Measurements from ENCODE around the gene IRF4.

The IRF4 gene

GRCh38 chr6:382883-383810 is 8.4 kb upstream of the IRF4 start:
- no peak for DNase-seq

- DNase-seq, result no peak
These were observed 7.7 kb upstream of the IRF4 start for GRCh38 chr6:383856-384255.

GRCh38 chr6:384898-385297 is 6.7 kb upstream of the IRF4 start:
- no peak for DNase-seq

DNA sequence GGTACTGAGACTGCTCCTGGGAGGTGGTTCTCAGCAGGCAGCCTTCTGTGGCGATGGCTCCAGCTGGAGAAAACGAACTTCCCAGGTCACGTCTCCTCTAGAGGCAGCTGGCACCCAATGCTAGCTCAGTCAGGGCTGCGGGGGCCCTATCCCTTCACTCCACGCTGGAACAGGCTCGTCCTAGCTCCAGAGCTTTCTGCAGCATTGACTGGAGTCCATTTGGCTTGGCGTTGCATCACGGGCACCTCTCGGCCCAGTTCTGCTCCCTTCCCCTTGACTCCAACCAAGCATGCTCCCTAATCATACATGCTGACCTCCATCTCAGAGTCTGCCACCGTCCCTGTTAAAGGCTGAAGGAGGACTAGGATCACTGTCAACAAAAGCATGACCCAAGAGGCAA is 5.9 kb upstream of the IRF4 start:
- DNase-seq, result no peak

DNA sequence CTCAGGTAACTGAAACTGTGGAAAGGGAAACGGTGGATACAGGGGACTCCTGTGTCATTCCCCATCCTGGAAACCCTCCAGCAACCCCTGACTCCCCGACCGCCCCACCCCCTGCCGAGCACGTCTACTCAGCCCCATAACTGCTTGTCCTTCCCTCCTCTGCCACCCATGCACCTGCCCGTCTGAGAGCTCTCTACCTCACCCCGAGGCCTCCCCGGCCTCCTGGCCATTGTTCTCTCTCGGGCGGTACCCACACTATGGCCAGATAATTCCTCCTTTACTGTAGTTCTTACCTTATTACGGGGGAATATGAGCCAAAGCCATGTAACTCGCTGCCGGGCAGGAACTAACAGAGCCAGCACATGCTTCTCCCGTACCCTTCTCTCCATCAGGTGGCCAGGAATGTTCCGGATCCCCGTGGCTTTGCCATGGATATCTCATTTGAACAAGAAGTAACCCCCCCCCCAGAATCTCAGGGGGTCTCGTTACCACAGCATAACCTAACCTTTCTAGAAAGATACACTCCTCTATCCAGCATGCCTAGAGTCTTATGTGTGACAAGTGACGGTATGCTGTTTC is 4.8 kb upstream of the IRF4 start:
- DNase-seq, result no peak

- no peak for DNase-seq
These were observed 4.2 kb upstream of the IRF4 start for GRCh38 chr6:387293-387741.

DNA sequence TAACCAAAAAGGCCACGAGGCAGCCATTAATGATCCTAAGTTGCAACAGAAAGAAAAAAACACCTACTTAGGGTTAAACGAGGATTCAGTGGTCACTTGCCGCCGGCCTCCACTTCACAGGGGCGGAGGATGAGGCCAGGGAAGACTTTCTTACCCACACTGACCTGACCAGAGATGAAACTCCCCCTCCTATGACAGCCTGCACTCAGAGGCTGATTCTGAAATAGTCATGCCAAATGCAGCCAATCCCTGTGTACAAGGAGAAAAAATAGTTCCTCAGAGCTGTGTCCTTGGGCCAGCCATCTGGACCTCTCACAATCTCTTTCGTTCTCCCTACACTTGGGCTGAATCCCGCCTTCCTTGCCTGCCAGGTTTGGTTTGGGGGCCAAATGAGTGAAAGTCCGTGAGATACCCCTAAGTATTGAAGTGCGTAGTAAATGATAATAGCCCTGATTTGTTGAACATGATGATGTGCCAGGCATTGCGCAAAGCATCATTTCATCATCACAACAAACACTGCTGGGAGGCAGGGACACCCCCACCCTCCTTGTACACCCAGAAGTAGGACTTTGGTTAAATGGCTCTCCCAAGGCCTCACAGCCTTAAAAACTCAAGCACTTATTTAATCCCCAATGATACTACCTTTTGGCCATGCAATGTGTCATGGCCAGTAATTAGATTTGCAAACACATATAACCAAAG is 3.2 kb upstream of the IRF4 start:
- DNase-seq, result no peak

- DNase-seq, result no peak
These were observed 2.4 kb upstream of the IRF4 start for GRCh38 chr6:389143-389542.

DNA sequence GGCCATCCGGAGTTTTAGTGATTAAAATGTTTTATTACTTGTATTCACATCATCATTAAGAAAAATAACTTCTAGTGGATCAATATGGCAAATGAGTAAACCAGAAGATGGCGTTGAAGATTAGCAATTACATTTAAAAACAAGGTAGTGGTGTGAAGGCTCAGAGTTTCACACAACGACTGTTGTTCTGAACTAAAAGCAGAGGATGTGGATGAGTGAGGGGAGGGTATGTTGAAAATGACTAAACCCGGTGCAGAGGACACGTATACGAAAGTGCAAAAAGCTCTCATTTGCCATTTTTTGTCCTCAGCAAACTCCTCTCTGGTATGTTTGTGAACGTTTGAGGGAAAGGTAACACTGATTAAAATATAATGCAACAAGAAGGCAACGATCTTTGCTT is 1.9 kb upstream of the IRF4 start:
- DNase-seq, result no peak

DNA sequence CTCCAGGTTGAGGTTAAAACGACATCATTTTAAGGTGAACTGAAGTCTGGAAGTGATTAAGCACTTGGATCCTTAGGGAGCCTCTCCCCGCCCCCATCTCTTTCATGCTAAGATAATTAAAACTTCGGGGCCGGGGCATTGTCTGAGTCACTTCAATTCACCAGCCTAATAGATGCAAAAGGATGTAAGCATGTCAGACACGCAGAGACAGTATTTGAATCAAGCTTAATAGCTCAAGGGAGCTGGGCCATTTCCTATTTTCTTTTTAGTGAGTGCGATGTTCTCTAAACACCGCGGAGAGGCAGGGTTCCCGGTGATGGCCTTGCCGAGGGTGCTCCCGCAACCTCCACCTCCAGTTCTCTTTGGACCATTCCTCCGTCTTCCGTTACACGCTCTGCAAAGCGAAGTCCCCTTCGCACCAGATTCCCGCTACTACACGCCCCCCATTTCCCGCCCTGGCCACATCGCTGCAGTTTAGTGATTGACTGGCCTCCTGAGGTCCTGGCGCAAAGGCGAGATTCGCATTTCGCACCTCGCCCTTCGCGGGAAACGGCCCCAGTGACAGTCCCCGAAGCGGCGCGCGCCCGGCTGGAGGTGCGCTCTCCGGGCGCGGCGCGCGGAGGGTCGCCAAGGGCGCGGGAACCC is 516 bp upstream of the IRF4 start:
- DNase-seq, result no peak

DNA sequence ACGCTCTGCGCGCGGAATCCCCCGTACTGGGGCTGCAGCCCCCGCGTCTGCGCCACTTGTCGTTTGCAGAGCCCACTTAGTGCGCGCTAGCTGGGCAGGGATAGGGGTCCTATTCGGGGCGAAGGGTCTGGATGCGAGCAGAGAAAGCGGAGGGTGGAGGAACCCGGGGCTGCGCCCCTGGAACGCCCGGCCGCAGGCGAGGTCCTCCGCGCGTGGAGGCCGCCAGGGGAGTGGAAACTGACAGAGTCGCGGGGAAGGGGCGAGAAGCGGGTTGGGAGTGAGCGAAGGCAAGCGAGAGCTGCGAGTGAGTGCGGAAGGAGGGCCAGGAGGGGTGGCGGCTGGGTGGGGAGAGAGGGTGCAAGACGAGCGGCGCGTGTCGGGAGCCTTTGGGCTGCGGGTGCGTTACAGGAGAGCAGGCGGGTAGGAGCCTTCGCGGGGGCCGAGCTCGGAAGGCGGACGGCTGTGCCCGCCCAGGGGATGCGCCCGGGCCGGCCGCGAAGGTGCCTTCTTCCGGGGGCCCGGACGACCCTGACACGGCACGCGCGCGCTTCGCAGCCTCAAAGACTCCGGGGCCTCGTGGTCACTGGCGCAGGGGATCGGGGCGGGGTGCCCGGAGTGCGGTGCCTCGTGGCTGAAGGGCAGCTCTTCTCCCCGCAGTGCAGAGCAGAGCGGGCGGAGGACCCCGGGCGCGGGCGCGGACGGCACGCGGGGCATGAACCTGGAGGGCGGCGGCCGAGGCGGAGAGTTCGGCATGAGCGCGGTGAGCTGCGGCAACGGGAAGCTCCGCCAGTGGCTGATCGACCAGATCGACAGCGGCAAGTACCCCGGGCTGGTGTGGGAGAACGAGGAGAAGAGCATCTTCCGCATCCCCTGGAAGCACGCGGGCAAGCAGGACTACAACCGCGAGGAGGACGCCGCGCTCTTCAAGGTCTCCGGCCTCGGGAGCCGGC is 1.2 kb downstream of the IRF4 start:
- DNase-seq, result no peak

- DNase-seq, result no peak
These were observed 2.1 kb downstream of the IRF4 start for GRCh38 chr6:393391-394221.

- DNase-seq, result no peak
These were observed 3.2 kb downstream of the IRF4 start for GRCh38 chr6:394641-395289.

DNA sequence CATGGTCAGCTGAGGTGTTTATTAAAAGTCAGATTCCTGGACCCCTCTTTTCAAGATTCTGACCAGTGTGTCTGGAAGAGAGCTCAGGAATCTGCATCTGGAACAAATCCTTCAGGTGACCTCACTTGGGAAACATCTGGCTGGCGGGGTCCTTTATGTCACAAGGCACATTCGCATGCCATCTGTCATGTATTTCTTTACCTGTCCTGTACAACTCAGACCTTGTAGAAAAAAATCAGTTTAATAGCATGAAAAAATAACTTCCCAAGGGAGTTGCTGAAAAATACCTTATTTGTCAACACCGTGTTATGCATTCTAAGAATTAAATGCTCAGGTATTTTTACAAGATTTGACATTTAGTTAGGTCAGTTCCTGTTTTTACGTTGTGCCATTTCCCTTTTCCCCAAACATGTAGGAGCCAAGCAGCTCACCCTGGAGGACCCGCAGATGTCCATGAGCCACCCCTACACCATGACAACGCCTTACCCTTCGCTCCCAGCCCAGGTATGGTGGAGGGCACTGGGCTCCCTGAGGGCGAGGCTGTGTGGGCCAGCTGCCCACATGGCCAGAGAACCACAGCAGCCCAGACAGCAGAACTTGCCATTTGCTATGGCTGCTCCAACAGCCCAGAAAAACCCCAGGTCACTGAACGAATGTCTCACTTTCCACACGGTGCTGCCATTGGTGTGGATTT is 4.0 kb downstream of the IRF4 start:
- DNase-seq, result no peak

DNA sequence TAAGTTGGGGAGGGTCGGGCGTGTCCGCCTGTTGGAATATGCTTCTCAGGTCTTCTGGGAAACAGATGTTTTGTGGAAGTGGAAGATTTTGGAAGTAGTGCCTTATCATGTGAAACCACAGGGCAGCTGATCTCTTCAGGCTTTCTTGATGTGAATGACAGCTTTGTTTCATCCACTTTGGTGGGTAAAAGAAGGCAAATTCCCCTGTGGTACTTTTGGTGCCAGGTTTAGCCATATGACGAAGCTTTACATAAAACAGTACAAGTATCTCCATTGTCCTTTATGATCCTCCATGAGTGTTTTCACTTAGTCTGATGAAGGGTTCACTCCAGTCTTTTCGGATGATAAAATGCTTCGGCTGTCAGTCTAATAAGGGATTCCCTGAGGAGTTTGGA is 4.6 kb downstream of the IRF4 start:
- no peak for DNase-seq

GRCh38 chr6:397056-397455 is 5.5 kb downstream of the IRF4 start:
- no peak for DNase-seq

DNA sequence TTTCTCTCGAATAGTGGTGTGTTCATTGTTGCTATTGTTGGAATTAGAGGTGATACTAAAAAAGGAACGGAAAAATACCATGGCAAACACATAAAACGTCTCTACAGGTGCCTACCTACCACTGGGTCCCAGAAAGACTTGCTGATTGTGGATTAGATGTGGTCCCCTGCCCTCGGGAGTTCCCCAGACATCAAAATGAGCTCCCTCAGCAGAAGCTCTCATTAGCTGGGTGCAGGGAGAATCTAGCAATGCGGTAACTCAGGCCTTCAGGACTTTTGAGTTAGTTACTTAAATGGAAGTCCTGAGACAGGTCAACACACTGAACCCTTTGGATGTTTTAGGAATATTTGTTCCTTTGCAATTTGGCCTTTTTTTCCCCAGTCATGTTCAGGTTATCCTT is 6.1 kb downstream of the IRF4 start:
- no peak for DNase-seq

DNA sequence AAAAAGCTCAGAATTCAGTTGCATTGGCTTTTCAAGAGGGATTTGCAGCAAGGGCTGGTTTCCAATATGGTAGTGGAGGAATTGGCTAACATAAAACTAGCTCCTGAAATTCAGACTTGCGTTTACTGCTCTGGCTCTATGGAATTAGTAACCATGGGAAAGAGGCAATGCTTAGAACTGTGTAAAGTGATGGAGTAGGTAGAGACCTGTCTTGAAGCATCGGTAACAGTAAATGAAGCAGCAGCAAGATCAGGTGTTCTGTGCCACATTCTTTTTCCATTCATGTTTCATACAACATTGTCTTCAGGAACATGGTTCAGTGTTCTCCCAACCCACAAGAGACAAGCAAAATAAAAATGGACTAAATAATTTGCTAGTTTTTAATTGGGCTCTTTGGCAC is 6.5 kb downstream of the IRF4 start:
- no peak for DNase-seq

DNA sequence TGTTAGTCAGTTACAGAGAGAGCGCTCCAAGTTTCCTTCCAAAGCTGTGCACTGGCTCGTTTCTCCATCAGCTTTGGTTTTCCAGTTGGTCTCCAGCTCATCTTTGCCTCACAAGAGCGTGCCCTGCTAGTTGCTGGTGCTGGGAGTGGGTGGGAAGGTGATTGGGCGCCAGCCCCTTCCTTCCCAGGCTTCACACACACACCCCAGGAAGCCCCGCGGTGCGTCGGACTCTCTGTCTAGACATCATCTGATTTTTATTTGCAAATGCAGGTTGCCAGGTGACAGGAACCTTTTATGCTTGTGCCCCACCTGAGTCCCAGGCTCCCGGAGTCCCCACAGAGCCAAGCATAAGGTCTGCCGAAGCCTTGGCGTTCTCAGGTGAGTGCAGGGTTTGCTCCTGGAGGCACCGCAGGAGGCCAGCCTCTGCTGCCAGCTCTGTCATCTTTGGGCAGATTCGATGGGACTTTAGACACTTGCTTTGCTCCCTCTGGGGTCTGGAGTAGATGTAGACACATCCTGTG is 7.1 kb downstream of the IRF4 start:
- no peak for DNase-seq

Measured in NCI-H1417 treated with DMSO at 0.1 percent for 48 hours (cell line).